Coronary artery (tissue), 2 donors: Measurements from ENCODE around the gene TPP2.

Experiments
- DNase-seq: peaks from one replicate; pipeline ENCODE4 v3.0.0-alpha.2; 2017; ENCODE audit warnings: low spot score
- H3K27ac ChIP-seq, 2 donors: fragments of 200-600 bp; sonication (generic); one replicate each; pipeline ENCODE4 v1.5.1; 2016 to 2019
- H3K4me3 ChIP-seq: fragments of 200-600 bp; sonication (generic); 2 replicates; pipeline ENCODE4 v1.5.1; 2016; ENCODE audit warnings: mild to moderate bottlenecking, moderate library complexity
- CTCF ChIP-seq: fragments of 200-600 bp; sonication (generic); IDR thresholded peaks from one replicate; pipeline ENCODE4 v1.5.1; 2019; ENCODE audit warnings: antibody characterized with exemption

Gene TPP2

GRCh38 chr13:102631198-102631597 is 34.4 kb downstream of the TPP2 start:
- no peak for DNase-seq
- no peak for TF ChIP-seq CTCF
- no peak overlapping the region for H3K4me3 ChIP-seq
- H3K27ac ChIP-seq, result no peak overlapping the region

GRCh38 chr13:102638741-102639140 is 42.0 kb downstream of the TPP2 start:
- Histone ChIP-seq H3K27ac (no peak overlapping the region), H3K4me3 (no peak overlapping the region)
- no peak for TF ChIP-seq CTCF
- DNase-seq, result no peak

- H3K4me3 ChIP-seq, result no peak overlapping the region
- DNase-seq, result no peak
- no peak for TF ChIP-seq CTCF
- H3K27ac ChIP-seq, result no peak overlapping the region
Measured at GRCh38 chr13:102642029-102642428, 45.2 kb downstream of the TPP2 start.

GRCh38 chr13:102642475-102642874 is 45.7 kb downstream of the TPP2 start:
- H3K27ac ChIP-seq, result no peak overlapping the region
- DNase-seq, result no peak

GRCh38 chr13:102643656-102644055 is 46.9 kb downstream of the TPP2 start:
- no peak for DNase-seq
- no peak for TF ChIP-seq CTCF
- no peak overlapping the region for H3K27ac ChIP-seq
- H3K4me3 ChIP-seq, result no peak overlapping the region

More at GRCh38 chr13:102642475-102642874, 45.7 kb downstream of the TPP2 start:
- no peak overlapping the region for H3K4me3 ChIP-seq
- TF ChIP-seq CTCF, result no peak

GRCh38 chr13:102645701-102646100 is 48.9 kb downstream of the TPP2 start:
- no peak overlapping the region for H3K27ac ChIP-seq
- TF ChIP-seq CTCF, result no peak
- no peak overlapping the region for H3K4me3 ChIP-seq
- DNase-seq, result no peak

GRCh38 chr13:102648046-102648445 is 51.3 kb downstream of the TPP2 start:
- no peak for TF ChIP-seq CTCF
- H3K4me3 ChIP-seq, result no peak overlapping the region
- no peak for DNase-seq
- H3K27ac ChIP-seq, result no peak overlapping the region
